ENCODE data around the gene GXYLT1.
"Not testable (repeated sequence)": the region's sequence is repeated elsewhere in the genome, so short reads cannot be mapped to it uniquely, and the experiment has no call there.

Gene GXYLT1

DNA sequence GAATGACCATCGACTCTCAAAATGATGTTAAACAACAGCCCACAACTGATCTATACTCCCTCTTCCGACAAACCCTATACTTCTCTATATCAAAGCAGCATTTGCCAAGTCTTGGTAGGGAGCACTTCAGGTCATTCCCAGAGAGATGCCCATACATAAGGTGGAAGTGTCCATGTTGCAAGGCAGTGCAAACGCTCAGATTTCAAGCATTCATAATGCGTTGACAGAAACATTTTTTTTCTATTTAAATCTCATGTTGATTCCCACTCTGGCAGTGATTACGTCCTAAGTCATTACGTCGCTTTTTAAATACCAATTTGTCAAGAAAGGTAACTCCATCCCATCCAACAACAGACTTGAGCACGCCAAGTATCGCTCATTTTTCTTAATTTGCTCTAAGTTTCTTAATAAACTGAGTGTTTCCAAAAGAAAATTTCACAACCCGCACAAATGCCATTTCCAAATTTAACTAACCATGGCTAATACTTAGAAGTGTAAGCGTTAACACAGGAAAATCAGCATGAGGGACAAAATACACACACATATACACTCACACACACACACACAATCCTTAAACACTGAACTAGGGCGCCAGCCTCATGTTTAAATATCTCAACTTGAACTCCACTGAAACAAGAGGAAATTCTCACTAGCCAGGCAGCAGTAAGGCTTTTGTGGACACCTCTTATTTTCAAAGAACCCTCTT, 1.1 kb downstream of the GXYLT1 start:
- DNase-seq: no peak

DNA sequence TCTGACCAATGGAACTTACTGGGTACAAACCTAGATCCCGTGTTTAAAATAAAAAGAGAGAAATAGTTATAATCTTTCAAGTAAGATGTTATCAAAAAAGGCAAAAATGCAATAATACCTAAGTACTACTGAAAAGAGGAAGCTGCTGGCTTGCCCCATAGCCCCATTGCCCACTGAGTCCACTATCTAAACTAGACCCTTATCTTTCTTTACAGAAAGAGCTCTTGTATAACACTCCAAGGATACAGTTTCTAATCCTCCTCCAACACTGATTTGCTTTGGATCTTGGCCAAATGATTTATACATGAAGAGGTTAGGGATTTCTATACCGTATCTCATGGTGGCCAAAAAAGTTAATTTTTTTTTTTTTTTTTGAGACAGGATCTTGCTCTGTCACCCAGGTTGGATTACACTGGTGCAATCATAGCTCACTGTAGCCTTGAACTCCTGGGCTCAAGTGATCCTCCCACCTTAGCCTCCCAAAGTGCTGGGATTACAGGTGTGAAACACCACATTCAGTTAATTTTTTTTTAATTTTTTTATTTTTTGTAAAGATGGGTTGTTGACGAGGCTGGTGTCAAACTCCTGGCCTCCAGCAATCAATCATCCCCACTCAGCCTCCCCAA, 2.6 kb downstream of the GXYLT1 start:
- no peak for DNase-seq

DNA sequence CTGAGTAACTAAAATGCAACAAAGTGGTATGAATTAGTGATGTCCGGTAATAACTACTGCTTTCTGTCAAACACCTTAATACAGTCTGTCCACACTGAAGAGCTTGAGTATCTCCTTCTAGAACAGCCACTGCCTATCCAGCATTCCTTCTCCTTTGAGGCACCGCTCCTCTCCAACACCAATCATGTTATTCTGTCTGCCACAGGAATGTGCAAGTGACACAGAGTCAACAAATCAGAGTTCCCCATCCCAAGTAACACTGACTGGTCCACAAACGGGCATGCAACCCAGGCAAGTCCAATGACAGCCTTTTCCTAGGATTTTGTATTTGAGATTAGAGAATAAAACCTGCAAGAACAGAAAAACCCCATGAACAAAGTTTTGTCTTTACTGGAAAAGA, 3.8 kb downstream of the GXYLT1 start:
- no peak for DNase-seq

DNA sequence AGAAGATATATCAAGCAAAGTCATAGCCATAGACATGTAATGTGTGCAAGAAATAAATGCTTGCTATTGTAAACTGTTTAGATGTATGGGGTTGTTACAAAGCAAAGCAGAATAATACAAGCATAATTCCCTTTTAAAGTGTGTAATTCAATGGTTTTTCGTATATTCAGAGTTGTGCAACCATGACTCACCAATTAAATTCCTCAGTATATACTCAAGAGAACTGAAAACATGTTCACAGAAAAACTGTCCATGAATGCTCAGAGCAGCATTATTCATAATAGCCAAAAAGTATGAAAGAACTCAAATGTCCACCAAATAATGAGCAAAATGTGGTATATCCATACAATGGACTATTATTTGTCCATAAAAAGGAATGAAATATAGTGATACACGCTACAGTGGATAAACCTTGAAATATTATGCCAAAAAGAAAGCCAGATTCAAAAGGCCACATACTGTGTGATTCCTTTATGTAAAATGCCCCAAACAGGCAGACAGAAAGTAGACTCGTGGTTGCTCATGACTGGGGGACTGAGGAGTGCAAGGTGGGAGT, 9.3 kb downstream of the GXYLT1 start:
- no peak for DNase-seq

DNA sequence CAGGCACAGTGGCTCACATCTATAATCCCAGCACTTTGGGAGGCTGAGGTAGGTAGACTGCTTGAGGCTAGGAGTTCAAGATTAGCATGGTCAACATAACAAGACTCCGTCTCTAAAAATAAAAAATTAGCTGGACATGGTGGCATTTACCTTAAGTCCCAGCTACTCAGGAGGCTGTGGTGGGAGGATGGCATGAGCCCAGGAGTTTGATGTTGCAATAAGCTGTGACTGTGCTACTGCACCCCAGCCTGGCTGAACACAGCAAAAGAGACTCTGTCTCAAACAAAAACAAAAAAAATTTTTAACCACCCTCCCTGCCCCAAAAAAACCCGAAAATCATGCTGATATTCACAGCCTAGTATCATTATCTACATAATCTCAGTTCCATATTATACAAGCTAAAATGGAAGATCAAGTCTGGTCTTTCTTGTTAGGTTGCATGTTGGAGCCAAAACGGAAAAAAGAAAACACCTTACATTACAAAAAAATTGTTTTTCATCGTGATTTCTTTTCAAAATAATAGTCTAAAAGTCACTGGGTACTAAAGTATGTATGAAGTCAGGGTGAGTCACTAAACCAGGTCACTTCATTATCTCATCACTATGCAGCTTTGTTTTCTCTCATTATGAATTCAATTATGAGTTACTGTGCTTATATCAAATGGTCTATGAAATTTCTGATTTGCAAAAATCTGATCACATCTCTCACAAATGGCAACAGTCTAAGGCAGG, 13.8 kb downstream of the GXYLT1 start:
- DNase-seq: no peak

DNA sequence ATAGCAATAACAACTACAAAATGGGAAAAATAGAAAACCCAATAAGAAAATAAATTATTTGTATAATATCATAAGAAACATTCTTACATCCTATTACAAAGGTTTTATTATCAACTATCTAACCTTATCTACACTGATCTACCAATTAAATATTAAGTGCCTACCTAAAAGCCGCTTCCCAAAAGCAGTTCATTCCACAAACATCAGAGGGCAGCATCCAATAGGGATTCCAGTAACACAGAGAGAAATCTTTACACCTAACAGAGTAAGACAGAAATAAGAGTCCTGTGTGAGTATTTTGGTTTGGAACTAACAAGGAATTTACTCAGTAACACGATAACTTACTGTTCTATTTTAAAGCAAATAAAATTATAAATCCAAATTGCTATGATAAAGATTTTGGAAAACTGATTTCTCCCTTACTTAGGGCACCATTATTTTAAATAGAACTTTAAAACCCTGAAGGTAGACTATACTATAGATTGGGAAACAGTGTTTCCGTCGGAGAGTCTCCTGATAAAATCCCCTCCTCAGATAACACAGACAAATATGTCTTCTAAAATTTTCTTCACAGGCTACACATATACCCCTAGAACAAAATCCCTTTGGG, 15.0 kb downstream of the GXYLT1 start:
- peak; percentile 5 for DNase-seq

DNA sequence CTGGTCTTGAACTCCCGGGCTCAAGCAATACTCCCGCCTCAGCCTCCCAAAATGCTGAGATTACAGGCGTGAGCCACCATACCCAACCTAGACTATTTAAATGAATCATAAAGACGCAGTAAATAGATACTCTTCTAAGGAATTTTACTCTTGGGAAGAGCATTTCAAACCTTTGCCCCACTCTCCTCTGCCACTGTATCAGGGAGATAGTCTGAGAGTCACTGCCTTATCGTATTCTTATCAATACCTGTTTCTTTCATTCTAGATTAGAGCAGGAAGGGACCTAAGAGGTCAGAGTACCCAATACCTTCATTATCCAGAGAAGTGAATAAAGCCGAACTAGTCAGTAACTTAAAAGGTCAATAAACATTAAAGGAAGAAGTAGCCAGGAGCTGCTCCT, 15.8 kb downstream of the GXYLT1 start:
- DNase-seq: no peak

DNA sequence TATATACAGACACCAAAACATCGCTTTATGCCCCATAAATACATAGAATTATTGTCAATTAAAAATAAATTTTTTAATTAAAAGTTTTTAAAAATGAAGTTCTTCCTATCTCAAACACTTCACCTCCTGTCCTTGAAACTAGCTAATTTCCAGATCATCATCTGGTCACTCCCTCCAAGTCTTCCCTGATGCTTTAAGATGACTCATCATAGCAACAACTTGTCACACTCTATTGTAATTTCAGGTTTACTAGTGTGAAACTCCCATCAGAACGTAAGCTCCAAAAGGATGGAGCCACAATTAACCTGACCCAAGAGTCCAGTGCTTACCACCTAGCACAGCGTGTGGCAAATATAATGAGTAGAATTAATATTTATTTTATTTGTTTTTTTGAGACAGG, 16.3 kb downstream of the GXYLT1 start:
- no peak for DNase-seq

DNA sequence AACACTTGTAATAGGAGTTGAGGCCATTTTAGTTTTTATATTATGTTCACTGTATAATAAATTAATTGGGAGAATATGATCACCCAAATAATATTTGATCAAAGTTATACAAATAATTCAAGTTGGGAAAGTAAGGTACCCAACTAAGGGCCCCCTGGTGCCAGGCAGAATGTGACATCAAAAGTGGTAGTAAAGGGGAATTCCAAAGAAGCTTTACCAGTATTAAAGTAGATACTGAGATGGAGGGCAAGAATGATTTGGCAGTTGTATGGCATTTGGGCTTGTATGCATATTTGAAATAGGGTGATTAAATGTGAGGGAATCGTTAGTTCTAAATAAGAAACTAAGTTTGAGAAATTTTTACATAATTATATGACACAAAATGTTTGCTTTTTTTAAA, 17.7 kb downstream of the GXYLT1 start:
- DNase-seq: no peak

DNA sequence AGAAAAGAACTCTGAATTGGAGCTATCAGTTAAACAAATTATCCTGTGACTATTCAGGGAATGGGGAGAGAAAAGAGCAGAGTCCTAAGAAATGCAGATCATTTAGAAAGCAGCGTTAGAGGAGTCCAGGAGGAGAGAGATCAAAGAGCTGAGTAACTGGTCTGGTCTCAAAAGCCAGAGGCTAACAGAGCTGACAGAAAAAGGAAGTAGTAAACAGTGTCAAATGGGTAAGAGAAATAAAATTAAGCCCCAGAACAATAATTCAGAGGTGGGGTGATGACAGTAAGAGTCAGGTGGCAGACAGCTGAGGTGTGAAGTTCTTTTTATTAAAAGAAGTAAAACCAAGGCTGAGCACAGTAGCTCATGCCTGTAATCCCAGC, 19.3 kb downstream of the GXYLT1 start:
- no peak for DNase-seq

DNA sequence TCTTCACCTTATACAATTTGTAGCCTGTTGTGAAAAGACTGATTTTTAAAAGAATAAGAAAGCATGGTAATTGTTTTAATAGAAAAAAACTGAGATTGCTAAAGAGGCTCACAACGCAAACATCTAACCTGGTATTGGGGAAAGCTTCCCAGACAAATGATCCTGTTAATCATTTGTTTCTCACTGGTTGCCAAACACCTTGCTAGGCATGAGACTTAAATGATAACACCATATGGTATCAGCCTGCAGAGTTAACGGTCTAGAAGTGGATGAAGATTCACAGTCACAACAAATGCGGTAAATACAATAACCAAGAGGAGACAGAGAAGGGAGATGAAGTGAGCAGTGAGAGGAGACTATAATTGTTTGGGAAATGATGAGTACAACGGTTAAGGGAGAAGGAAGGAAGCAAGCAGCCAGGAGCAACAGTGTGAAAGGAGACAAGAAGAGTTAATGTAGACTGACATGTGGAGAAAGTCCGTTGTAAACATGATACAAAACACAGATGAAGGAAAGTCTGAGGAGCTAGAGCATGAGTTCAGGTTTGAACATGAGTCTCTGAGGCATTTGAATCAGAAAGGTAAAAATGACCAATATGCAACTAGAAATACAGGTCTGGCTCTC, 19.8 kb downstream of the GXYLT1 start:
- DNase-seq: no peak

DNA sequence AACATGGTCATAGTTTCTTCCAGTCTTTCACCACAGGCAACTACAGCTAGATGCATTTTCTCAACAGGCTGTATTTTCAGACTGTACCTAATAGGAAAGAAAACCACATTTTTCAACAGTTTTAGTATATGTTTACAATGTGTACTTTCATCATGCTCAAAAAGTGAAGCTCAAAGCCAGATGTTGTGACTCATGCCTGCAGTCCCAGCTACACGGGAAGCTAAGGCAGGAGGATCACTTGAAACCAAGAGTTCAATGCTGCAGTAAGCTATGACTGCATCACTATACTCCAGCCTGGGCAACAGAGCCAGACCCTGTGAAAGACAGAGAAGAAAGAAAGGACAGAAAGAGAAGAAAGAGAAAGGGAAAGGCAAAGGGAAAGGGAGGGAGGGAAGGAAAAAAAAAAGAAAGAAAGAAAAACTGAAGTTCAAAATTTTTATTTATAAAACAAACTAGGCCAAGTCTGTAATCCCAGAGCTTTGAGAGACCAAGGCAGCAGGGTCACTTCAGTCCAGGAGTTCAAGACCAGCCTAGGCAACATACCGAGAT, 25.5 kb downstream of the GXYLT1 start:
- no peak for DNase-seq

DNA sequence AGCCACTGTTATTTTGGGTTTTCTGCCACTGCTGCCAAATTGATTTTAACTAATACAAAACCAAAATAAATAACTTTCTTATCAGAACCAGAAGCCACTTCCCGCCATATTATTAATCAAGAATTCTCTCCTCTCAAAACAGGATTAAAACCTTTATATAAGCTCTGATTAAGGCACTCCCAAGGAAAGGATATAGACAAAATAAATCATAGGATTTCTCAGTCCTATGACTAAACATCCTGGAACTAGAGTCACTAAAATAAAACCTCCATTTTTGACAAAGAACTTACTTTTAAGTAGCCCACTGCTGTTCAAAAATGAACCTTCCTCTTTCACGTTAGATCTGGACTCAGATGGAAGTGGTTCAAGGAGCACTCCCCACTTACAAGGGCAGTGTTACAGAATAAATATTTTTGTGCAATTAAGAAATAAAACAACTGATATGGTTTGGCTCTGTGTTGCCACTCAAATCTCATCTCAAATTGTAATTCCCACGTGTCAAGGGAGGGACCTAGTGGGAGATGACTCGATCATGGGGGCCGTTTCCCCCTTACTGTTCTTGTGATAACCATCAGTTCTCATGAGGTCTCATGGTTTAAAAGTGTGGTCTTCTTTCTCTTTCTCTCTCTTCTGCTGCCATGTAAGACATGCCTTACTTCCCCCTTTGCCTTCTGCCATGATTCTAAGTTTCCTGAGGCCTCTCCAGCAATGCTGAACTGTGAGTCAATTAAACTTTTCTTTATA, 26.4 kb downstream of the GXYLT1 start:
- no peak for DNase-seq

DNA sequence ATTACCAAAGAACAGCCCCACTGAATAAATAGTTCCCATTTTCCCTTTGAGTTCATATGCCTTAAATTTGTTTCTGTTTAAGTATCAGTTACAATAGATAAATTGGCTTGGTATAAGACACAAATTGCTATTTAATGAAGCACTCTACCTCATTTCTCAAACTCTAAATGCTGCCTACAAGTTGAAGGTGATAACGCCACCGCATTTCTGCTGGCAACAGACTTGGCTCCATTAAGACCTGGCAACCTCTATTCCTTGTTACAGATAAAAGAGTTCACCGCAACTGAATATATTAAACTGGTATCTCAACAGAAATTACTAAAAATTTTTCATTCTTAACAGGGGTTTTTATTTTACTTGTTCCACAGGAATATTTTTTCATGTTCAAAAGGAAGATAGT, 35.6 kb downstream of the GXYLT1 start:
- DNase-seq: no peak

DNA sequence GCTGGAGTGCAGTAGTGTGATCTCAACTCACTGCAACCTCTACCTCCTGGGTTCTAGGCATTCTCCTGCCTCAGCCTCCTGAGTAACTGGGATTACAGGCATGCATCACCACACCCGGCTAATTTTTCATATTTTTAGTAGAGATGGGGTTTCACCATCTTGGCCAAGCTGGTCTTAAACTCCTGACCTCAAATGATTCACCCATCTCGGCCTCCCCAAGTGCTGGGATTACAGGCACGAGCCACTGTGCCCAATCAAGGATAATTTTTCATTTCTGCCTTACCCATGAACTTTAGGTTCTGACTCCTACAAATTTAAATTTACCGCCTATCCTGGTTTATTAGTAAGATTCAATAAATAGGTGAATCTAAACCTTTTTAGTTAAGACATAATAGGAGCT, 37.9 kb downstream of the GXYLT1 start:
- not testable (repeated sequence) for DNase-seq

DNA sequence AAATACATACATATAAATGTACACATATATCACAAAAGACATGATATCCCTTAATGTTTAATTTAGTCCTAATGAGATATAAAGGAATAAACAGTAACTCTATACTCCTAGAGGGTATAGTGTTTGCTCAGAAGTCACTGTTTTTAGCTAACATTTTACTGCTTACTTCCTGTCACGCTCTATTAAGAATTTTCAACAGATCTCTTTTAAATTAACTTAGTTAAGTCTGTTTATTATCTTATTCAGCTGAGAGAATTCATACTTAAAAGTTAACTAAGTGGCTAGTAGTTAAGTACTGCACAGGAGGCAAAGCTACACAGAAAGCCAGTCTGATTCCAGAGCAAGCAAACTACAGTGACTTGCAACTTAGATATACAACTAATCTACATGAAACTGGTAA, 39.9 kb downstream of the GXYLT1 start:
- DNase-seq: no peak

DNA sequence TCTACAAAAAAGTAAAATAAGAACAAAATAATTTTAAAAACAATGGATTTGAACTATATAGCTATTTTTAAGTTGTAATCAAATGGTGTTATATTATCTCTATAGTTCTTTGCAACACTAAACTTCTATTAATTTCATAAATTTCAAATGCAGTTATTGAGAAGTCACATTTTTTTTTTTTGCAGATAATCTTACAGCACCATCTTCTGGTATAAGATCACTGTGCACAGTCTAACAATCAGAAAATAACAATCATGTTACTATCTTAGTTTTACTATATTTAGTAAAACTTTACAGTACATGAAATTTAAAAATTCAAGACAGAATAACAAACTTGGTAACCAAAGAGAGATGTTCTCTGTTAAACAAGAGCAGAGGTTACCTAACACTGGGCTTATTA, 40.6 kb downstream of the GXYLT1 start:
- DNase-seq: no peak

DNA sequence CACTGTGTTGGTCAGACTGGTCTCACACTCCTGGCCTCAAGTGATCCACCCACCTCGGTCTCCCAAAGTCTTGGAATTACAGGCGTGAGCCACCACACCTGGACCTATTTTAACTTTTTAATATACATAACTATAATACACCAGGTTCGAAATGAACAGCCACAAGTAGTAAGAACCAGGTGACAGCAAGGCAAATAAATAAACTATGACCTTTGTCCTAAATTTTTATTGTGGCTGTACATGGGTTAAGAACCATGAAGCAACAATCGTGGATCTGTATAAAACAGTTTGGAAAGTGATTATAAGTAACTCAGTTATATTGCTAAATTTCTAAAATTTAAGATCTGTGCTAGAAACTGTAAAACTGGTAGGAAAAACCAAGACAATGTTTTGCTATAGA, 41.5 kb downstream of the GXYLT1 start:
- DNase-seq: no peak

DNA sequence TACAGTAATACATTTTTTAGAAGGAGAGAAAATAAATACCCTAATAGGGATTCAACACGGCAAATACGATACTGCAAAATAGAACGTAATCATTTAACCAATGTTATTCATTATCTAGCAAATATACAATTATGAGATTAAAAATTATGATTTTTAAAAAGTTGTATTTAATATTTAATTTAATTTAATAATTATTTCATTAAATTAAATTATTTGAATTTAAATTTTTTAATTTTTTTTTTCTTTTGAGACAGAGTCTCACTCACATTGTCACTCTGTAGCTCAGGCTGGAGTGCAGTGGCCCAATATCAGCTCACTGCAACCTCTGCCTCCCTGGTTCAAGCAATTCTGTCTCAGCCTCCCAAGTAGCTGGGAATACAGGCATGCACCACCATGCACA, 42.0 kb downstream of the GXYLT1 start:
- DNase-seq: no peak

DNA sequence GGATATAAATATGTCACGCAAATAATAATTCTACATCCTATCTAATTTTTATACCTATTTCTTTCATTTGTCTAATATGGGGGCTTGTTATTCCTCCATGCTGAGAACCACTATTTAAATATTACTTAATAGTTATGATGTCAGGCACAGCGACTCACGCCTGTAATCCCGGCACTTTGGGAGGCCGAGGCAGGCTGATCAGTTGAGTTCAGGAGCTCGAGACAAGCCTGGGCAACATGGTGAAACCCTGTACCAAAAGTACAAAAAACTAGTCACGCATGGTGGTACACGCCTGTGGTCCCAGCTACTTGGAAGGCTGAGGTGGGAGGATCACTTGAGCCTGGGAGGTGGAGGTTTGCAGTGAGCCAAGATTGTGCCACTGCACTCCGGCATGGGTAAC, 45.2 kb downstream of the GXYLT1 start:
- DNase-seq: no peak

DNA sequence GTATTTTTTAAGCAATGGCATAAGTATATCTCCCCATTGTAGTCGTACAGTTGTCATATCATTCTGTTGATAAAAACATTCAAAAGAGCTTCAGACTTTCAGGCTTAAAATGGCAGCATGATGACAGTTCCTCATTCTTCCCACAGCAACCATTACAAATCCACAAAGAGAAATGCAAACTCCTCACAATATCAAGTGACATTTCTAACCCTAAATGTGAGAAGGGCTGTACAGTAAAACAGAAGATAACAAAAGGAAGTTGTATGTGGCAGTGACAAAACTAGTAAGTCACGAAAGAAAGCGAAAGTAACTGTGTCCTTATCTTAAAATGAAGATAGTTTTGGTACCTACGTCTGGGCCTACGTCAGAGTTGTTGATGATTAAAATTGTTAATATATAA, 46.7 kb downstream of the GXYLT1 start:
- no peak for DNase-seq

DNA sequence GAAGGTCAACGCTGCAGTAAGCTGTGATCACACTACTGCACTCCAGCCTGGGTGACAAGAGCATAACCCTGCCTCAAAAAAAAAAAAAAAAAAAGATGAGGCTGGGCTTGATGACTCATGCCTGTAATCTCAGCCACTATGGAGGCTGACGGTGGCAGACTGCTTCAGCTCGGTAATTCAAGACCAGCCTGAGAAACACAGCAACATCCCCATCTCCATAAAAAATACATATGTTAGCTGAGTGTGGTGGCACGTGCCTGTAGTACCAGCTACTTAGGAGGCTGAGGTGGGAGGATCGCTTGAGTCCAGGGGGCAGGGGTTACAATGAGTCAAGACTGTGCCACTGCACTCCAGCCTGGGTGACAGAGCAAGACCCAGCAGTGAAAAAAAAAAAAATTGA, 50.4 kb downstream of the GXYLT1 start:
- DNase-seq: no peak
